GM12891 (cell line): ENCODE results near the gene ZNF213.

Experiments
- POLR2A ChIP-seq: IDR thresholded peaks from 2 replicates; pipeline ENCODE4 v1.6.1; 2011; ENCODE audit warnings: low read depth, low read length, control low read depth
- POLR2AphosphoS5 ChIP-seq: IDR thresholded peaks from 2 replicates; pipeline ENCODE4 v1.6.1; 2011; ENCODE audit warnings: low read depth, low read length, control low read depth

- TF ChIP-seq POLR2A (no peak), POLR2AphosphoS5 (no peak)
Measured at GRCh38 chr16:3166505-3166886, 31.7 kb downstream of the ZNF213 start.
